HUES48 (cell line): ENCODE measurements around the gene REEP5.
A peak's percentile ranks its signal among the peaks of the same experiment; 100 is the strongest.

Experiments used
- H3K27ac ChIP-seq: one replicate; pipeline ENCODE4 v1.7.0; 2013; ENCODE audit warnings: low read depth, low read length, inconsistent platforms
- H3K27me3 ChIP-seq: 2 replicates; pipeline ENCODE4 v1.6.1; 2013; ENCODE audit warnings: mild to moderate bottlenecking, low read length; ENCODE audit not compliant: control insufficient read depth, insufficient read depth
- H3K36me3 ChIP-seq: 2 replicates; pipeline ENCODE4 v1.6.1; 2013; ENCODE audit warnings: low read length; ENCODE audit not compliant: control insufficient read depth, insufficient read depth
- H3K4me1 ChIP-seq: 2 replicates; pipeline ENCODE4 v1.6.1; 2013; ENCODE audit warnings: mild to moderate bottlenecking, low read length; ENCODE audit not compliant: control insufficient read depth, insufficient read depth
- H3K4me3 ChIP-seq: 2 replicates; pipeline ENCODE4 v1.5.1; 2013; ENCODE audit warnings: mild to moderate bottlenecking, low read depth, low read length
- H3K9ac ChIP-seq: 2 replicates; pipeline ENCODE4 v1.6.1; 2013; ENCODE audit warnings: mild to moderate bottlenecking, low read depth, low read length, moderate library complexity
- H3K9me3 ChIP-seq: 2 replicates; pipeline ENCODE4 v1.6.1; 2013; ENCODE audit warnings: low read length; ENCODE audit not compliant: control insufficient read depth, insufficient read depth

REEP5 gene

GRCh38 chr5:112933105-112933504 lies 11.1 kb upstream of the REEP5 start:
- Histone ChIP-seq H3K4me3 (no peak overlapping the region), H3K4me1 (no peaks in the 10 kb centered on the region), H3K36me3 (no peaks in the 10 kb centered on the region), H3K9me3 (no peaks in the 10 kb centered on the region), H3K27me3 (no peaks in the 10 kb centered on the region), H3K27ac (no peak overlapping the region), H3K9ac (no peak overlapping the region)

GRCh38 chr5:112931473-112931872 lies 9.4 kb upstream of the REEP5 start:
- no peaks in the 10 kb centered on the region for H3K36me3 ChIP-seq
- H3K9me3 ChIP-seq = no peaks in the 10 kb centered on the region
- H3K27ac ChIP-seq = no peak overlapping the region
- H3K9ac ChIP-seq = no peak overlapping the region
- no peaks in the 10 kb centered on the region for H3K27me3 ChIP-seq
- H3K4me1 ChIP-seq = no peaks in the 10 kb centered on the region
- no peak overlapping the region for H3K4me3 ChIP-seq

GRCh38 chr5:112930082-112930344 lies 8.0 kb upstream of the REEP5 start:
- Histone ChIP-seq H3K4me3 (no peak overlapping the region), H3K9me3 (no peaks in the 10 kb centered on the region), H3K27me3 (no peaks in the 10 kb centered on the region), H3K27ac (no peak overlapping the region), H3K9ac (no peak overlapping the region), H3K4me1 (no peaks in the 10 kb centered on the region), H3K36me3 (no peaks in the 10 kb centered on the region)

GRCh38 chr5:112929336-112930081 lies 7.5 kb upstream of the REEP5 start:
- H3K4me3 ChIP-seq = no peak overlapping the region
- H3K36me3 ChIP-seq = no peaks in the 10 kb centered on the region
- H3K4me1 ChIP-seq = no peaks in the 10 kb centered on the region
- H3K27ac ChIP-seq = no peak overlapping the region
- H3K9ac ChIP-seq = no peak overlapping the region
- H3K9me3 ChIP-seq = no peaks in the 10 kb centered on the region
- H3K27me3 ChIP-seq = no peaks in the 10 kb centered on the region

- Histone ChIP-seq H3K9me3 (no peaks in the 10 kb centered on the region), H3K27me3 (peaks cover 11% of the 10 kb centered on the region), H3K36me3 (peaks cover 12% of the 10 kb centered on the region), H3K9ac (no peak overlapping the region), H3K4me1 (peaks cover 8% of the 10 kb centered on the region), H3K4me3 (no peak overlapping the region), H3K27ac (no peak overlapping the region)
Measured at GRCh38 chr5:112923988-112924387, 2.0 kb upstream of the REEP5 start.

GRCh38 chr5:112923148-112923917 lies 1.3 kb upstream of the REEP5 start:
- H3K4me3 ChIP-seq = no peak overlapping the region
- peaks cover 17% of the 10 kb centered on the region for H3K36me3 ChIP-seq
- H3K9me3 ChIP-seq = no peaks in the 10 kb centered on the region
- no peak overlapping the region for H3K27ac ChIP-seq
- H3K27me3 ChIP-seq = peaks cover 11% of the 10 kb centered on the region
- no peak overlapping the region for H3K9ac ChIP-seq
- peaks cover 8% of the 10 kb centered on the region for H3K4me1 ChIP-seq

GRCh38 chr5:112921026-112921832 lies 798 bp downstream of the REEP5 start:
- H3K9ac ChIP-seq = peak overlapping the region; percentile 50
- H3K27ac ChIP-seq = peak overlapping the region; percentile 61
- H3K27me3 ChIP-seq = peaks cover 11% of the 10 kb centered on the region
- peaks cover 33% of the 10 kb centered on the region for H3K36me3 ChIP-seq
- peak overlapping the region; percentile 73 for H3K4me3 ChIP-seq
- no peaks in the 10 kb centered on the region for H3K9me3 ChIP-seq
- H3K4me1 ChIP-seq = peaks cover 8% of the 10 kb centered on the region

- Histone ChIP-seq H3K27ac (no peak overlapping the region), H3K9me3 (no peaks in the 10 kb centered on the region), H3K4me3 (no peak overlapping the region), H3K27me3 (peaks cover 11% of the 10 kb centered on the region), H3K36me3 (peaks cover 42% of the 10 kb centered on the region), H3K9ac (no peak overlapping the region), H3K4me1 (peaks cover 8% of the 10 kb centered on the region)
Measured at GRCh38 chr5:112919972-112920371, 2.1 kb downstream of the REEP5 start.

GRCh38 chr5:112918679-112919078 lies 3.3 kb downstream of the REEP5 start:
- peaks cover 50% of the 10 kb centered on the region for H3K36me3 ChIP-seq
- H3K4me3 ChIP-seq = no peak overlapping the region
- H3K4me1 ChIP-seq = peaks cover 8% of the 10 kb centered on the region

GRCh38 chr5:112918136-112918535 lies 3.9 kb downstream of the REEP5 start:
- Histone ChIP-seq H3K36me3 (peaks cover 50% of the 10 kb centered on the region), H3K4me1 (peaks cover 8% of the 10 kb centered on the region), H3K9me3 (no peaks in the 10 kb centered on the region), H3K4me3 (no peak overlapping the region), H3K27ac (no peak overlapping the region), H3K9ac (no peak overlapping the region), H3K27me3 (peaks cover 7% of the 10 kb centered on the region)

More at GRCh38 chr5:112918679-112919078, 3.3 kb downstream of the REEP5 start:
- peaks cover 11% of the 10 kb centered on the region for H3K27me3 ChIP-seq
- H3K9ac ChIP-seq = no peak overlapping the region
- no peaks in the 10 kb centered on the region for H3K9me3 ChIP-seq
- H3K27ac ChIP-seq = no peak overlapping the region
